ENCODE measurements around the gene LENG8. TPM values are rescaled to one million over a fixed set of nuclear protein-coding genes. Genes with fewer than 3 reads are reported as not detected.

The LENG8 gene
- total RNA-seq, result 100 to 1,000 TPM; 153 to 200 TPM

DNA sequence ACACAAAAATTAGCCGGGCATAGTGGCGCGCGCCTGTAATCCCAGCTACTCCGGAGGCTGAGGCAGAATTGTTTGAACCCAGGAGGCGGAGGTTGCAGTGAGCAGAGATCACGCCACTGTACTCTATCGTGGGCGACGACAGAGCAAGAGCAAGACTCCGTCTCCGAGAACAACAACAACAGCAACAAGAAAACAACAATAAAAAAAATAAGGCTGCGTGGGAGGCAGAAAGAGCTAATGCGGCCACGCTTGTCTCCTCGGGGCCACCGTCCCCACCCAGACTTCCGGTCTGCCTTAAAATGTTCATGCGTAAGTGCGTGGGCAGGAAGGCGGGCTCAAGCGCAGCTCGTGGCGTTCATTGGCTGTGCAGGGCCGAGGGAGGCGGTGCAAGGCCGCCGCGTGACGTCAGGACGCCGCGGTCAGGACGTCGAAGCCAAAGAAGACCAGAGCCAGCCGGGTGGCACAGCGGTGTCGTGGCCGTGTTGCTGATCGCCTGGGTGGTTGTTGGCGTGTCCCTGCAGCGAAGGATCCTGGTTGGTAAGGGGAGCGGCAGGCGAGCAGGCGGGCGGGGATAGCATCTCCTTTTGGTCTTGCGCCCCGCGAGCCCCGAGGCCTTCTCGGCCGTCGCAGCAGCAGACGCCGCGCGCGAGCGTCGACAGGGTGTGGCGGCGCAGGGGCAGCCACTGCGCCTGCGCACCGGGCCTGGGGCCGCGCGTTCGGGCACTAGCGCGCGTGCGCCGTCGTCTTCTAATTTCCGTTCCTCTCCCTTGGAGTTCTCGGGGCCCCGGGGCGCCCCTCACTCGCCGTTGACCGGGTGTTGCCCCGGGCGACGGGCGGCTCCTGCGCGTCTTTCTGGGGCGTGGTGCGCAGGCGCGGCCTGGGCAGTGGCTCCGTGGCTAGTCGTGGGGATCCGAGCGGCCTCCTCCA is at the start of gene LENG8:
LENG8 (plus strand) TSS at position 426 of the 927 bp plus-strand sequence. CDS start 2,146 bp downstream, outside the sequence.
- Mint-ChIP-seq H3K9me3 (no peaks in the 10 kb centered on the region), H3K27me3 (no peaks in the 10 kb centered on the region), H3K4me3 (peak within 1 kb of the TSS; percentile 99), H3K4me1 (peaks cover 26% of the 10 kb centered on the region), H3K36me3 (ENCODE audit: low read depth) (peaks cover 90% of the 10 kb centered on the region), H3K27ac (peak within 1 kb of the TSS; percentile 99)
- peak; percentile 93 for ATAC-seq (replicated peaks)

DNA sequence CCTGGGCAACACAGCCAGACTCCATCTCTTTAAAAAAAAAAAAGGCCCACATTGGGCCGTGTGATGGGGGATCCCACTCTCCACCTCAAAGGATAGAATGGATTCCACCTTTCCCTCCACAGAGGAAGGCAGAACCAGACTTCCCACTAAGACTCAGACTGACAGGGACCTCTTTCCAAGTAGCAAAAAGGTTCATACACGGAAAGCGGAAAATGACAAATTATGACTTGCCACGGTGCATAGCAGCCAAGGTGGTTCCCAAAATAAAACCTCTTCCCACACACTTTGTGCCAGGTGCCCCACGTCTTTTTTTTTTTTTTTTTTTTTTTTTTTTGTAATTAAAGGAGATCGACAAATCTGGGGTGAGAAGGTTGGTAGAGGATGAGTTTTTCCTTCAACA is 48.1 kb upstream of the LENG8 start:
- Mint-ChIP-seq H3K9me3 (no peaks in the 10 kb centered on the region), H3K4me1 (no peaks in the 10 kb centered on the region), H3K27ac (no peak overlapping the region), H3K36me3 (ENCODE audit: low read depth) (no peaks in the 10 kb centered on the region), H3K27me3 (no peaks in the 10 kb centered on the region), H3K4me3 (no peak overlapping the region)
- no peak for ATAC-seq (replicated peaks)

DNA sequence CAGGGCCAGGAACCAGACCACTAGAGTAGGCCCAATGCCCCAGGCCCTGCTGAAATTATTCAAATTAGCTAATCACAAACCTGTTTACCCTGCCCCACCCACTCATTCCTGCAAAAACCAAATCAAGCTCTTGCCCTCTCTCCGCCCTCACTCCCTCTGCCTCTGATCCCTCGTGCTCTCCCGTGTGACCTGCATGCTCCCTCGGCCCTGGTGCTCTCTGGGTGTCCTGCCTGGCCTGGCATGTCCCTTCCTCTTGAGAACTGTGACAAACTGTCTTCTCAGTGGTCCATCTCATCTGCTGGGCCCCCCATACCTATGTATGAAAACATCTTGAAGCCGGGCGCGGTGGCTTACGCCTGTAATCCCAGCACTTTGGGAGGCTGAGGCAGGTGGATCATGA is 45.9 kb upstream of the LENG8 start:
- Mint-ChIP-seq H3K4me1 (no peaks in the 10 kb centered on the region), H3K4me3 (no peak overlapping the region), H3K9me3 (no peaks in the 10 kb centered on the region), H3K27ac (no peak overlapping the region), H3K36me3 (ENCODE audit: low read depth) (no peaks in the 10 kb centered on the region), H3K27me3 (no peaks in the 10 kb centered on the region)
- ATAC-seq (replicated peaks), result no peak

DNA sequence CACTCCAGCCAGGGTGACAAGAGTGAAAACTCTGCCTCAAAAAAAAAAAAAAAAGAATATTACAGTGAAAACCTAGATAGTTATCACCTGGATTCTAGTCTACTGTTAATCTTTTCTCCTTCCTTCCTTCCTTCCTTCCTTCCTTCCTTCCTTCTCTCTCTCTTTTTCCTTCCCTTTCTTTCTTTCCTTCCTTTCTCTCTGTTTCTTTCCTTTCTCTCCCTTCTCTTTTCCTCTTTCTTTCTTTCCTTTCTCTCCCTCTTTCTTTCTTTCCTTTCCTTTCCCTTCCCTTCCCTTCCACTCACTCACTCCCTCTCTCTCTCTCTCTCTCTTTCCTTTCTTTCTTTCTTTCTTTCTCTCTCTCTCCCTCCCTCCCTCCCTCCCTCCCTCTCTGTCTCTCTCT is 43.4 kb upstream of the LENG8 start:
- ATAC-seq (replicated peaks), result no peak
- Mint-ChIP-seq H3K9me3 (no peaks in the 10 kb centered on the region), H3K27ac (no peak overlapping the region)

DNA sequence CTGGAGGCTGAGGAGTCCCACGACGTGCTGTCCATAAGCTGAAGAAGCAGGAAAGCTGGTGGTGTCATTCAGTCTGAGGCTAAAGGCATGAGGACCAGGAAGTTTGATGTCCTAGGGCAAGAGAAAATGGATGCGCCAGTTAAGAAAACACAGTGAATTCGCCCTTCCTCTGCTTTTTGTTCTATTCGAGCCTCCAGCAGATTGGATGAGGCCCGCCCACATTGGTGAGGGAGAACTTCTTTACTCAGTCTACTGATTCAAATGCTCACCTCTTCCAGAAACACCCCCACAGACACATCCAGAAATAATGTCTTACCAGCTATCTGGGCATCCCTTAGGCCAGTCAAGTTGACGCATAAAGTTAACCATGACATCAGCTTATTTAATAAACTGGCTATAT is 41.2 kb upstream of the LENG8 start:
- Mint-ChIP-seq H3K9me3 (no peaks in the 10 kb centered on the region), H3K36me3 (ENCODE audit: low read depth) (no peaks in the 10 kb centered on the region), H3K4me1 (no peaks in the 10 kb centered on the region), H3K27ac (peak overlapping the region; percentile 46), H3K27me3 (no peaks in the 10 kb centered on the region), H3K4me3 (no peak overlapping the region)
- no peak for ATAC-seq (replicated peaks)

More for the DNA sequence above, 43.4 kb upstream of the LENG8 start:
- H3K4me3 Mint-ChIP-seq, result no peak overlapping the region
- no peaks in the 10 kb centered on the region for H3K27me3 Mint-ChIP-seq
- H3K36me3 Mint-ChIP-seq (ENCODE audit: low read depth), result no peaks in the 10 kb centered on the region
- H3K4me1 Mint-ChIP-seq, result no peaks in the 10 kb centered on the region

DNA sequence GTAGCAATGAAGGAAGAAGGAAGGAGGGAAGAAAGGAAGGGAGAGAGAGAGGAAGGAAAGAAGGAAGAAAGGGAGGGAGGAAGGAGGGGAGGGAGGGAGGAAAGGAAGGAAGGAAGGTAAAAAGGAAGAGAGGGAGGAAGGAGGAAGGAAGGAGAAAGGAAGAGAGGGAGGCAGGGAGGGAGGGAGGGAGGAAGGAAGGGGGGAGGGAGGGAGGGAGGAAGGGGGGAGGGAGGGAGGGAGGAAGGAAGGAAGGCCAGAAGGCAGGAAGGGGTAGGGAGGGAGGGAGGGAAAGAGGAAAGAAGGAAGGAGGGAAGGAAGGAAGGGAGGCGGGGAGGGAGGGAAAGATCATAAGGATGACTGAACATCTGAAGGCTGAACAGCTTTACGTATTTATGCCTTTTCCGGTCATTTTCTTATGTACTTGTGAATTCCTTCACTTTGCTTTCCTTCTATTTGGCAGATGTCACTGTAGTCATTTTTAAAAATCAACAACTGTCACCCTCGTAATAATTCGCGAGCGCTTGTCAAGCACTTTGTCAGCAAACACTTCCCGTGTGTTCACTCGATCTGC is 40.5 kb upstream of the LENG8 start:
- ATAC-seq (replicated peaks), result no peak
- Mint-ChIP-seq H3K4me1 (no peaks in the 10 kb centered on the region), H3K27ac (no peak overlapping the region), H3K27me3 (no peaks in the 10 kb centered on the region), H3K36me3 (ENCODE audit: low read depth) (no peaks in the 10 kb centered on the region), H3K4me3 (no peak overlapping the region), H3K9me3 (no peaks in the 10 kb centered on the region)

DNA sequence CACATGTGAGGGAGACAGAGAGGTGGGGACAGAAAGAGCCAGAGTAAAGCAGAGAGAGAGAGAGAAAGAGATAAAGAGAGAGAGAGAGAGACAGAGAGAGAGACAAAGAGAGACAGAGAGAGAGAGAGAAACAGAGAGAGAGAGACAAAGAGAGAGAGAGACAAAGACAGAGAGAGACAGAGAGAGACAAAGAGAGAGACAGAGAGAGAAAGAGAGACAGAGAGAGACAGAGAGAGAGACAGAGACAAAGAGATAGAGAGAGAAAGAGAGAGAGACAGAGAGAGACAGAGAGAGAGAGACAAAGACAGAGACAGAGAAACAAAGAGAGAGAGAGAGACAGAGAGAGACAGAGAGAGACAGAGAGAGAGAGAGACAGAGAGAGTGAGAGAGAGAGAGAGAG is 38.0 kb upstream of the LENG8 start:
- Mint-ChIP-seq H3K4me1 (peaks cover 5% of the 10 kb centered on the region), H3K4me3 (no peak overlapping the region), H3K27ac (no peak overlapping the region), H3K27me3 (peaks cover 14% of the 10 kb centered on the region), H3K36me3 (ENCODE audit: low read depth) (no peaks in the 10 kb centered on the region), H3K9me3 (peaks cover 5% of the 10 kb centered on the region)
- no peak for ATAC-seq (replicated peaks)

DNA sequence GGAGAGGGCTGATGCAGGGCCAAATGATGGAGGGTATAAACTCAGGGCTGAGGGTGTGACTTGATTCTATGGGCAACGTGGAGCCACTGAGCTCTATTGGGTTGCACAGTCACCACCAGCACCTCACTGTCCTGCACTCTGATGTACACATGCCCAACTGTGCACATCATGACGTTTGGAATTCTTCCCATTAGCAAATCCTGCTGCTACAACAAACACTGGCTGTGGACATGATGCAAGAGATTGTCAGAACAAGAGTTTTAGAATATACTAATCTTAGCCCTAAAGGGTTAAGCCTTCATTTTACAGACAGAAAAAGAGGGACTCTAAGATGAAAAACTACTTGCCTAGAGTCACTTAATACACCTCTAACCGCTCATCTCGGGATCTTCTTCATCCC is 36.1 kb upstream of the LENG8 start:
- ATAC-seq (replicated peaks), result no peak

DNA sequence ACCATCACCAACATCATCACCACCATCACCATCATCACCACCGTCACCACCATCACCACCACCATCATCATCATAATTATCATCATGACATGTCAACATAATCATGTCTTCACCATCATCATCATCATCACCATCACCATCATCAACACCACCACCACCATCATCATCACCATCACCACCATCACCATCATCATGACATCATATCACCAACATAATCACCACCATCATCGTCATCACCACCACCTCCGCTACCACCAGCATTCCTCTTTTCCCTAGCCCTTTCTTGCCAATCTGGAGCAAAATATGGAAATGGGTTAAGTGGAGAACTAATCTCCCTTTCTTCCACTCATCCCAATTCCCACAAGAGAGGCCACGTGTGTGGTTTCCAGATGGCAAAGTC is 34.8 kb upstream of the LENG8 start:
- no peak overlapping the region for H3K4me3 Mint-ChIP-seq
- H3K9me3 Mint-ChIP-seq, result peaks cover 5% of the 10 kb centered on the region
- ATAC-seq (replicated peaks), result no peak
- no peaks in the 10 kb centered on the region for H3K36me3 Mint-ChIP-seq (ENCODE audit: low read depth)
- H3K27ac Mint-ChIP-seq, result no peak overlapping the region
- peaks cover 20% of the 10 kb centered on the region for H3K4me1 Mint-ChIP-seq
- H3K27me3 Mint-ChIP-seq, result peaks cover 28% of the 10 kb centered on the region

More for the DNA sequence above, 36.1 kb upstream of the LENG8 start:
- Mint-ChIP-seq H3K4me1 (peaks cover 14% of the 10 kb centered on the region), H3K27me3 (peaks cover 23% of the 10 kb centered on the region), H3K9me3 (peaks cover 5% of the 10 kb centered on the region), H3K27ac (no peak overlapping the region), H3K36me3 (ENCODE audit: low read depth) (no peaks in the 10 kb centered on the region), H3K4me3 (no peak overlapping the region)

DNA sequence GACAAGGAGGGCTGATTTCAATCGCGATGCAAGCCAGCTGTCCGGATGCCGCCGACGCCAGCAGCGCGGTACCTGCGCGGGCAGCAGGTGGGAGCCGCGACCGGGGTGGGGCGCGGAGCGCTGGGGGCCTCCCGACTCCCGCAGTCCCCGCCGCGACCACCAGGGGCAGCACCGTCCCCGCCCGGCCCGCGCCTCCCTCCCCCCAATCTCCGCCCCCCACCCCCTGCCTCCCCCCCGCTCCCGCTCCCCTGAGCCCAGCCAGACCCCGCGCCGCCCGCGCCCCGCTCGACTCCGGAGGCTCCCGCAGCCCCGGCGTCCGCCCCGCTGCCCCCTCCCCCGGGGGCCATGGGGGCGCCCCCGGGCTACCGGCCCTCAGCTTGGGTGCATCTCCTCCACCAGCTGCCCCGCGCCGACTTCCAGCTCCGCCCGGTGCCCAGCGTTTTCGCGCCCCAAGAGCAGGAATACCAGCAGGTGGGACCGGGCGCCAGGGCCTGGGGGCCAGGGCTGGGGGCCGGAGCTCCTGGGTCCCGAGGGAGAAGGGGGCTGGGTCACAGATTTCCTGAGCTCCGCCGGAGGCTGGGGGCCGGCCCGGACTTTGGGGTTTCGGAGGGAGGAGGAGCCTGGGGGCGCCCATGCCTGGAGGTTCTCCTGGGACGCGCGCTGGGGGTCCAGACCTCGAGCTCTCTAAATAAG is 33.6 kb upstream of the LENG8 start, which contains the start of gene TTYH1:
TTYH1 (plus strand) TSS at position 257 of the 693 bp plus-strand sequence; CDS start at position 346, 89 bp downstream.
- no peak for ATAC-seq (replicated peaks)
- no peak within 1 kb of the TSS for H3K4me3 Mint-ChIP-seq
- no peak within 1 kb of the TSS for H3K27ac Mint-ChIP-seq
- H3K4me1 Mint-ChIP-seq, result peaks cover 20% of the 10 kb centered on the region
- H3K36me3 Mint-ChIP-seq (ENCODE audit: low read depth), result no peaks in the 10 kb centered on the region
- H3K27me3 Mint-ChIP-seq, result peaks cover 28% of the 10 kb centered on the region
- H3K9me3 Mint-ChIP-seq, result peaks cover 5% of the 10 kb centered on the region

DNA sequence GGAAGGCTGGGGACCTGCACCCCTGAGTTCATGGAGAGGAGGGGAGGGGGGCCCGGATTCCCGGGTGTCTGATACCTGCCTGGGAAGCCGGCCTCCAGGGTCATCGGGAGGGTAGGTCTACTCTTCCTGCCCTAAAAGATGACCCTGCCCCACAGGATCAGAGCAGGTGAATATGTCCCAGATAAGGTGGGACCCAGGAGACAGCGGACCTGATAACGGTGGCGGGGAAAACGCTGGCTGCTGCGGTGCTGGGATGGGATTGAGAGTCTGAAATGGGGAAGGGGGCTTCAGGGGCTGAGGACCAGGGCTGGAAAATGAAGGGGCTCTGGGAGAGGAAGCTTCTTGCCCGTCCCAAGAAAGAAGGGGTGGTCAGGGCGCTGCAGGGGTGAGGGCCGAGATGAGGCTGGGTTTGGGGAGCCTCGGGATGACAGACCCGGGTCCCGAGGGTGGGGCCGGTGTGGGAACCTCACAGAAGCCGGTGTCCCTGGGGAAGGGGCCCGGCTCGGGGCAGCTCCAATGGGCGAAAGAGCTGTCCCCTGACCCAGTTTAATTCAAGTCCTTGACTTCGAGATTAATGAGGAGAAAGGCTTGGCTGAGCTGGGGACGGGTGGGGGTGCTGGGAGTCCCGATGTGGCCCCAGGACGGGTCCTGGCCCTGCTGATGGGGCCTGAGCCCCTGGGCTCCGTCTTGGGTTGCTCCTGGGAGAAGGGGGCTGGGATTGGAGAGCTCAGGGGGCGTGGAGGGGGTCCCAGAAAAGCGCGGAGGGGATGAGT is 32.9 kb upstream of the LENG8 start:
- H3K27me3 Mint-ChIP-seq, result peaks cover 28% of the 10 kb centered on the region
- H3K36me3 Mint-ChIP-seq (ENCODE audit: low read depth), result no peaks in the 10 kb centered on the region
- H3K4me1 Mint-ChIP-seq, result peaks cover 20% of the 10 kb centered on the region
- H3K27ac Mint-ChIP-seq, result no peak overlapping the region
- H3K9me3 Mint-ChIP-seq, result peaks cover 5% of the 10 kb centered on the region
- H3K4me3 Mint-ChIP-seq, result no peak overlapping the region
- ATAC-seq (replicated peaks), result no peak

DNA sequence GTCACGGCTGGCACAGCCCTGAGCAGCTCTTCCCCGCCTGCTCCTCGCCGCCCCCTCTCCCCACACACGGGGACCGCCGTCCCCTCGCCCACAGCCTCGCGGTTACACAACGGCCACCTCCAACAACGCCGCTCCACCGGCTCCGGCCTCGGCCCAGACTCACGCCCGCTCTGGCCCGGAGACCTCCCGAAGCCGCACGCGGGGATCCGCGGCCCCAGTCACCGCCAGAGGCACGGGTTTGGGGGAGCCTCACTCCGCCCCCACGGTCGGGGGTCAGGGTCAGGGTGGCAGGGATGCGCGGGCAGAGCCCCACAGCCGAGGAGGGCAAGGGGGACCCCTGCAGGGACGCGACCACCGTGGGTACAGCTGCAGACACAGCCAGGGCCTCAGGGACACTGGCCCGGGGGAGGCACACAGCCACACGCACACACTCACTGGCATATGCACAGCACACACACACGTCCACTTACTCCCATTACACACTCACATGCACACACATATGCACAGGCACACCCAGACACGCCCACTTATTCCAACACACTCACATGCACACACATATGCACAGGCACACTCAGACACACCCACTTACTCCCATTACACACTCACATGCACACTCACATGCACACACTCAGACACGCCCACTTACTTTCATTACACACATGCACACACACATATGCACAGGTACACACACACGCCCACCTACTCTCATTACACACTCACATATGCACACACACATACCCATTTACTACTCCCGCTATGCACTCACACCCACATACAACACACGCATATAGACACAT is 32.1 kb upstream of the LENG8 start:
- Mint-ChIP-seq H3K9me3 (peaks cover 5% of the 10 kb centered on the region), H3K27me3 (peaks cover 28% of the 10 kb centered on the region), H3K4me1 (peaks cover 20% of the 10 kb centered on the region), H3K36me3 (ENCODE audit: low read depth) (no peaks in the 10 kb centered on the region), H3K27ac (no peak overlapping the region), H3K4me3 (no peak overlapping the region)
- no peak for ATAC-seq (replicated peaks)

DNA sequence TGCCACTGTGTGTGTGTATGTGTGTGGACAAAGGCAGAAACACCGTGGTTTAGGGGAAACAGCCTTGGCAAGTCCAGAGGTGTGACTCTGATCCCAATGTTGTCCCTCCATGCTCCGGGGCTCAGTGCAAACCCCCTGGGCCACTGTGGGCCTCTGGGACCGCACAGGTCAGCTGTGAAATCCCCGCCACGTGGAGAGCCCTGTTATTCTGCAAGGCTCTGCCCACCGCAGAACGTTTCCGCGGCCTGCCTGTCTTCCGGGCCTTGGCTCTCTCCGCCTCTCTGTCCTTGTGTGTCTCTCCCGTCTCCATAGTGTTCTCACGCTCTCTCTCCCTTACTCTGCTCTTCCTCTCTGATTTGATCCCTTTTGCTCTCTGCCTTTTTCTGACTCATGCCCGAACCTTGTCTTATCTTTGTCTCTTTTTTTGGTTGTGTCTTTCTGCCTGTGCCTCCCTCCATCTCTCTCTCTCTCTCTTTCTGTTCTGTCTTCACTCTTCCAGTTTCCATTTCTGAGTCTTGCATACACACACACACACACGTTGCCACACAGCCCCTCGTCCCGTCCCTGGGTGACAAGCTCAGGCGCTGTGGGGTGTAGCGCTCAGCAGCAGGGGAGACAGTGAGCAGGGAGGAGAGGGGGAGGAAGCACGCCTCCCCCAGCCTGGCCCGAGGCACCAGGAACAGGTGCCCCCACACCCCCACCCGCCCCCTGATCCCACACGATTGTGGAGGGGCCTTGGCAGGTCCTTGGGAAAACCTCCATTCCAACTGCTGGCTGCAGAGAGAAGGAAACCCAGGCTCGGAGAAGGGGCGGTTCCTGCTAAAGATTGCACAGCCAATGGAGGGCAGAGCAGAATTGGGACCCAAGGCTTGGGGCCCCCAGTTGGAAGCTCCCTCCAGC is 30.7 kb upstream of the LENG8 start:
- peak; percentile 72 for ATAC-seq (replicated peaks)
- peaks cover 5% of the 10 kb centered on the region for H3K9me3 Mint-ChIP-seq
- peaks cover 28% of the 10 kb centered on the region for H3K27me3 Mint-ChIP-seq
- peak overlapping the region; percentile 41 for H3K4me3 Mint-ChIP-seq
- H3K36me3 Mint-ChIP-seq (ENCODE audit: low read depth), result no peaks in the 10 kb centered on the region
- H3K27ac Mint-ChIP-seq, result no peak overlapping the region
- H3K4me1 Mint-ChIP-seq, result peaks cover 20% of the 10 kb centered on the region

All from activated T-helper 17 cell treated with anti-CD3 and anti-CD28 coated beads, Interleukin-2, amount 50 U/mL, for 72 hours (primary cell).